ENCODE measurements around the gene ARHGEF10L.

ARHGEF10L gene

DNA sequence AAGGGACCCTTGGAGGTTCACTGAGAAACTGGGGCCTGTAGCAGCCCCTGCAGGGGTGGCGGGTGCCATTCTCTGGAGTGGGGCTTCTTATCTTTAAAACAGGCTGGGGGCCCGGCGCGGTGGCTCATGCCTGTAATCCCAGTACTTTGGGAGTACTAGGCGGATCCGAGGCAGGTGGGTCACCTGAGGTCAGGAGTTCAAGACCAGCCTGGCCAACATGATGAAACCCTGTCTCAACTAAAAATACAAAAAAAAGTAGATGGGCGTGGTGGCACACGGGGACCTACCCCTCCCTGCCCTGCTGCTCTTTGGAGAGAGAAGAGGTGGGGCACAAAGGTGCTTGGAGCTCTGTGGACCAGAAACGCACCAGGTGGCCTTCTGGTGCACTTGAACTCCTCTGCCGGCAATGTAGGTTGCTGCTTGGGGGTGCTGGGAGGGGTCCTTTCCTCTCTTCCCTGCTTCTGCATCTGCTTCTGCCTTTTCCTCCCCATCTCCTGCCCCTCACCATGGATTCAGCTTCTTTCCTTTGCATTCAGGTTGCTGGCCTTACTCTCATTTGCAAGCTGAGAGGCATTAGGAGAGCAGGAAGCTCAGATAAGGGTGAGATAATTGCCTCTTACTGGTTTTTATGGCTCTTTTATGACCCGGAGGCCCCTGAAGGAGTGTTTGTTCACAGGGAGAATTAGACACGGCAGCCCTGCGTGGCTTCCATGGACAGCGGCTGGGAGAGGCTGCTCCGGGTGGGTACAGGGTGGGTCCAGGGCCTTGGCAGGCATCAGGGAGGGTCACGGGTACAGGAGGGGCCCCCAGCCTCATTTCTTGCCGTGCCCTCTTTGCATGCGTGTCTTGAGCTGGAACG lies 57.4 kb downstream of the ARHGEF10L start:
- DNase-seq (no peak), ATAC-seq (ENCODE audit: insufficient read depth, low read depth) (no peak)
- Histone ChIP-seq H3K36me3 (ENCODE audit: insufficient read depth, low read length) (no peaks in the 10 kb centered on the region), H4K20me1 (ENCODE audit: insufficient read depth, low read length) (no peaks in the 10 kb centered on the region), H2AFZ (ENCODE audit: low read depth, low read length) (no peak overlapping the region), H3K79me2 (ENCODE audit: insufficient read depth, low read length) (no peaks in the 10 kb centered on the region), H3K27me3 (ENCODE audit: insufficient read depth, low read length, poor library complexity) (peaks cover 3% of the 10 kb centered on the region), H3K4me2 (ENCODE audit: insufficient read depth, low read length) (no peak overlapping the region), H3K9me3 (ENCODE audit: insufficient read depth, low read length, severe bottlenecking) (no peaks in the 10 kb centered on the region), H3K4me3 (ENCODE audit: low read depth in 1 of 2, low read length in 2 of 2) (no peak overlapping the region), H3K9ac (ENCODE audit: low read depth, low read length) (no peak overlapping the region), H3K4me1 (ENCODE audit: insufficient read depth, low read length) (no peaks in the 10 kb centered on the region), H3K27ac (ENCODE audit: low read length) (no peak overlapping the region)
- TF ChIP-seq, protein P1, sequence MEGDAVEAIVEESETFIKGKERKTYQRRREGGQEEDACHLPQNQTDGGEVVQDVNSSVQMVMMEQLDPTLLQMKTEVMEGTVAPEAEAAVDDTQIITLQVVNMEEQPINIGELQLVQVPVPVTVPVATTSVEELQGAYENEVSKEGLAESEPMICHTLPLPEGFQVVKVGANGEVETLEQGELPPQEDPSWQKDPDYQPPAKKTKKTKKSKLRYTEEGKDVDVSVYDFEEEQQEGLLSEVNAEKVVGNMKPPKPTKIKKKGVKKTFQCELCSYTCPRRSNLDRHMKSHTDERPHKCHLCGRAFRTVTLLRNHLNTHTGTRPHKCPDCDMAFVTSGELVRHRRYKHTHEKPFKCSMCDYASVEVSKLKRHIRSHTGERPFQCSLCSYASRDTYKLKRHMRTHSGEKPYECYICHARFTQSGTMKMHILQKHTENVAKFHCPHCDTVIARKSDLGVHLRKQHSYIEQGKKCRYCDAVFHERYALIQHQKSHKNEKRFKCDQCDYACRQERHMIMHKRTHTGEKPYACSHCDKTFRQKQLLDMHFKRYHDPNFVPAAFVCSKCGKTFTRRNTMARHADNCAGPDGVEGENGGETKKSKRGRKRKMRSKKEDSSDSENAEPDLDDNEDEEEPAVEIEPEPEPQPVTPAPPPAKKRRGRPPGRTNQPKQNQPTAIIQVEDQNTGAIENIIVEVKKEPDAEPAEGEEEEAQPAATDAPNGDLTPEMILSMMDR (IDR thresholded peaks at IDR 0.05; ENCODE audit: borderline replicate concordance, extremely low read depth, low read length, poor library complexity, severe bottlenecking): no peak
- TF ChIP-seq EZH2 (IDR thresholded peaks at IDR 0.05; ENCODE audit: borderline replicate concordance, low read depth, low read length, severe bottlenecking): no peak

DNA sequence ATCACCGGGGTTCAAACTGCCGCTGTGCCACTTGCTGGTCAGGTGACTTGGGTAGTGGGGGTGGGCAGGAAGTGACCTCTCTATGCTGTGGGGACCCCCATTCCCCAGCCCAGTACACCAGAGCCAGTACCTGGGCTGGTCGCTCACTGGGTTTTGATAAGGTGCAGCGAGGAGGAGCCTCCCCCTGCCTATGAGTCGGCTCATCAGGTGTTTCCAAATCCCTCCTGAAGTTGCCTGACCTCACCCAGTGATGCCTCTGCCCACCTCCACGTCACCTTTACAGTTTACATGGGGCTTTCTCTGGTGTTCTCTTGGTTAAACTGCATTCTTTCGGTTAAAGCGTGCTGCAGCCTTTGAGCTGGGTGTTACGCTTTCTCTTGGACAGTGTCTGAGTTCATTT lies 58.2 kb downstream of the ARHGEF10L start:
- no peak overlapping the region for H2AFZ ChIP-seq (ENCODE audit: low read depth, low read length)
- ATAC-seq (ENCODE audit: insufficient read depth, low read depth) (no peak), DNase-seq (no peak)
- H3K9me3 ChIP-seq (ENCODE audit: insufficient read depth, low read length, severe bottlenecking): no peaks in the 10 kb centered on the region
- TF ChIP-seq, protein P1 (IDR thresholded peaks at IDR 0.05; ENCODE audit: borderline replicate concordance, extremely low read depth, low read length, poor library complexity, severe bottlenecking): no peak
- TF ChIP-seq EZH2 (IDR thresholded peaks at IDR 0.05; ENCODE audit: borderline replicate concordance, low read depth, low read length, severe bottlenecking): no peak
- no peaks in the 10 kb centered on the region for H3K4me1 ChIP-seq (ENCODE audit: insufficient read depth, low read length)
- no peak overlapping the region for H3K27ac ChIP-seq (ENCODE audit: low read length)
- no peak overlapping the region for H3K4me2 ChIP-seq (ENCODE audit: insufficient read depth, low read length)
- peaks cover 3% of the 10 kb centered on the region for H3K27me3 ChIP-seq (ENCODE audit: insufficient read depth, low read length, poor library complexity)
- H3K36me3 ChIP-seq (ENCODE audit: insufficient read depth, low read length): no peaks in the 10 kb centered on the region
- H3K9ac ChIP-seq (ENCODE audit: low read depth, low read length): no peak overlapping the region
- H3K4me3 ChIP-seq (ENCODE audit: low read depth in 1 of 2, low read length in 2 of 2): no peak overlapping the region
- no peaks in the 10 kb centered on the region for H3K79me2 ChIP-seq (ENCODE audit: insufficient read depth, low read length)
- H4K20me1 ChIP-seq (ENCODE audit: insufficient read depth, low read length): no peaks in the 10 kb centered on the region

DNA sequence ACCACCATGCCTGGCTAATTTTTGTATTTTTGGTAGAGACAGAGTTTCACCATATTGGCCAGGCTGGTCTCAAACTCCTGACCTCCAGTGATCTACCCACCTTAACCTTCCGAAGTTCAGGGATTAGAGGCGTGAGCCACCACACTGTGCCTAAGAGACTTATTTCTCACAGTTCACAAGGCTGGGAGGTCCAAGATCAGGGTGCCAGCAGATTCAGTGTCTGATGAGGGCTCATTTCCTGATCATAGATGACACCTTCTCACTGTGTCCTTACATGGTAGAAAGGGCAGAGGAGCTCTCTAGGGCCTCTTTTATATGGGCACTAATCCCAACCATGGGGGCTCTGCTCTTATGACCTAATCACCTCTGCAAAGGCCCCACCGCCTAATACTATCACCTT lies 58.8 kb downstream of the ARHGEF10L start:
- ATAC-seq (ENCODE audit: insufficient read depth, low read depth): no peak
- no peak overlapping the region for H3K9ac ChIP-seq (ENCODE audit: low read depth, low read length)
- no peak for TF ChIP-seq EZH2 (IDR thresholded peaks at IDR 0.05; ENCODE audit: borderline replicate concordance, low read depth, low read length, severe bottlenecking)
- TF ChIP-seq, protein P1 (IDR thresholded peaks at IDR 0.05; ENCODE audit: borderline replicate concordance, extremely low read depth, low read length, poor library complexity, severe bottlenecking): no peak
- no peak overlapping the region for H3K4me3 ChIP-seq (ENCODE audit: low read depth in 1 of 2, low read length in 2 of 2)
- H3K27ac ChIP-seq (ENCODE audit: low read length): no peak overlapping the region
- no peak overlapping the region for H2AFZ ChIP-seq (ENCODE audit: low read depth, low read length)
- no peaks in the 10 kb centered on the region for H3K9me3 ChIP-seq (ENCODE audit: insufficient read depth, low read length, severe bottlenecking)
- no peak for DNase-seq
- H3K27me3 ChIP-seq (ENCODE audit: insufficient read depth, low read length, poor library complexity): peaks cover 3% of the 10 kb centered on the region
- no peaks in the 10 kb centered on the region for H3K36me3 ChIP-seq (ENCODE audit: insufficient read depth, low read length)
- no peaks in the 10 kb centered on the region for H3K4me1 ChIP-seq (ENCODE audit: insufficient read depth, low read length)
- no peaks in the 10 kb centered on the region for H4K20me1 ChIP-seq (ENCODE audit: insufficient read depth, low read length)
- H3K79me2 ChIP-seq (ENCODE audit: insufficient read depth, low read length): no peaks in the 10 kb centered on the region
- no peak overlapping the region for H3K4me2 ChIP-seq (ENCODE audit: insufficient read depth, low read length)
